Measurements from ENCODE around the gene KRTAP5-2.
"Not testable (repeated sequence)": the region's sequence is repeated elsewhere in the genome, so short reads cannot be mapped to it uniquely, and the experiment has no call there.

Gene KRTAP5-2

DNA sequence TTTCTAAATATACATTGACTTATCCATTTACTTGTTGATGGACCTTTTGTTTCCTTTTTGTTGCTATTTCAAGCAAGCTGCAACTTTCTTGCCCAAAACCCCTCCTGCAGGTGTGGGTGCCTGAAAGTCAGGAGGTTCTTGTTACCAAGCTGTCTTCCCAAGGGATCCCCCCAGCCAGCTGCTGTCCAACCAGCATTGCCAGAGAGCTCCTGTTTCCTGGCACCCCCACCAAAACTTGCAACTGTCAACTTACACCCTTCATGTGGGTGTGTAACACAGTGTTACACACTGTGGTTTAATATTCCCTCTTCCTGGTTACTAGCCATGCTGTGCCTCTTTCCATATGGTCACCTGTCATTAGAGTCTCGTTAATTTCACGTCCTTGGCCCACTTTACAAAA is 11.4 kb downstream of the KRTAP5-2 start:
- no peak for DNase-seq

DNA sequence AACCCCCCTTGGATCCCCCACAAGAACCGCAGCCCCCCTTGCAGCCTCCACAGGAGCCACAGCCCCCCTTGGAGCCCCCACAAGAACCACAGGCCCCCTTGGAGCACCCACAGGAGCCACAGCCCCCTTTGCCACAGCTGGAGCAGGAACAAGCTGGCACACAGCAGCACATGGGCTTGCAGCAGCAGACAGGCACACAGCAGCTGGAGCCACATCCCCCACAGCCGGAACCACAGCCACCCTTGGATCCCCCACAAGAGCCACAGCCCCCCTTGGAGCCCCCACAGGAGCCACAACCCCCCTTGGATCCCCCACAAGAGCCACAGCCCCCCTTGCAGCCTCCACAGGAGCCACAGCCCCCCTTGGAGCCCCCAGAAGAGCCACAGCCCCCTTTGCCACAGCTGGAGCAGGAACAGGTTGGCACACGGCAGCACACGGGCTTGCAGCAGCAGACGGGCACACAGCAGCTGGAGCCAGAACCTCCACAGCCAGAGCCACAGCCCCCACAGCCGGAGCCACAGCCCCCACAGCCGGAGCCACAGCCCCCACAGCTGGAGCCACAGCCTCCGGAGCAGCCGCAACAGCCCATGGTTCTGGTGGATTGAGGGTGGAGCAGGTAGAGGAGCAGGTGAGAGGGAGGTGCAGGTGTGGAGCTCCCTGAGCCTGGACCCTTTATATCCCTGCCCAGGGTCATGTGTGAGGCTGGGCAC is 13.3 kb downstream of the KRTAP5-2 start, which contains the start of gene KRTAP5-1:
KRTAP5-1 (minus strand) TSS at position 623 of the 710 bp plus-strand sequence; CDS start at position 589, 34 bp downstream.
- not testable (repeated sequence) for DNase-seq

DNA sequence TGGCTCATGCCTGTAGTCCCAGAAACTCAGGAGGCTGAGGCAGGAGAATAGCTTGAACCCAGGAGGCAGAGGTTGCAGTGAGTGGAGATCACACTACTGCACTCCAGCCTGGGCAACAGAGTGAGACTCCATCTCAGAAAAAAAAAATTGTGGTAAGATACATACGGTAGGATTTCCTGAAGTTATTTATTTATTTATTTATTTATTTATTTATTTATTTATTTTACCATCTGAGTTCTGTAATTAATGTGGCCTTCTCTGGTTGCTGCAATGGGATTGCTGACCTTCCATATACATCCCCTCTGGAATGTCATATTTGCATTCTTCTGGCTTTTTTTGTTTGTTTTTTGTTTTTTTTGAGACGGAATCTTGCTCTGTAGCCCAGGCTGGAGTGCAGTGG is 15.2 kb downstream of the KRTAP5-2 start:
- not testable (repeated sequence) for DNase-seq

DNA sequence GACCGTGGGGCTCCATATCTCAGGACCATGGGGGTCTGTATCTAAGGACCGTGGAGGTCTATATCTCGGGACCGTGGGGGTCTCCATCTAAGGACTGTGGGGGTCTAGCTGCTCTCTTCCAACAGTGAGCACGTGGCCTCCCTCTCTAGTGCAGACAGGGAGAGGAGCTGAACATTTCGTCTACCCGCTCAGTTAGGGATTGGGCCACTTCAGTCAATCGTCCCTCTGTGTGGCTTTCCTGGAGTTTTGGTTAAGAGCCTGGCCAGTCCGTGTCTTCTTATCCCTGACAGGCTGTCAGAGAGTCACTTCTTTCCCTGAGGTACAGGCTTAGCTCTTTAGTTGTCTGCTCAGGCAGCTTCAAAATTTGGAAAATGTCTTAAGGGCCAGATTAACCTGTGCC is 16.1 kb downstream of the KRTAP5-2 start:
- DNase-seq: no peak

DNA sequence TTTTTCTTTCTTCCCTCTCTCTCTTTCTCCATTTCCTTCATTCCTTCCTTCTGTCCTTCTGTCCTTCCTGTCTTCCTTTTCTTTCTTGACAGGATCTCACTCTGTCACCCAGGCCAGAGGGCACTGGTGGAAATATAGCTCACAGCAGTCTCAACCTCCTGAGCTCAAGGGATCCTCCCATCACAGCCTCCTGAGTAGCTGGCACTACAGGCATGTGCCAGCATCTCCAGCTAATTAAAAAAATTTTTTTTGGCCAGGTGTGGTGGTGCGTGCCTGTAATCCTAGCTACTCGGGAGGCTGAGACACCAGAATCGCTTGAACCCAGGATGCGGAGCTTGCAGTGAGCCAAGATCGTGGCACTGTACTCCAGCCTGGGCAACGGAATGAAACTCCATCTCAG is 21.3 kb downstream of the KRTAP5-2 start:
- no peak for DNase-seq

DNA sequence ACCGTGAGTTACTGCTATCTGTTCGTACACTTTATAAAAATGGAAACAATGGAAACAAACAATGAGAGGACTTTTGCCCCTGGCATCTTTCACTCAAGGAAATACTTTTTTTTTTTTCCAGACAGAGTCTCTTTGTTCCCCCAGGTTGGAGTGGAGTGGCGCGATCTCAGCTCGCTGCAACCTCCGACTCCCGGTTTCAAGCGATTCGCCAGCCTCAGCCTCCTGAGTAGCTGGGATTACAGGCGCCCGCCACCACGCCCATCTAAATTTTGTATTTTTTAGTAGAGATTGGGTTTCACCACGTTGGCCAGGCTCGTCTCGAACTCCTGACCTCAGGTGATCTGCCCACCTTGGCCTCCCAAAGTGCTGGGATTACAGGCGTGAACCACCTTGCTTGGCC is 22.3 kb downstream of the KRTAP5-2 start:
- DNase-seq: not testable (repeated sequence)

DNA sequence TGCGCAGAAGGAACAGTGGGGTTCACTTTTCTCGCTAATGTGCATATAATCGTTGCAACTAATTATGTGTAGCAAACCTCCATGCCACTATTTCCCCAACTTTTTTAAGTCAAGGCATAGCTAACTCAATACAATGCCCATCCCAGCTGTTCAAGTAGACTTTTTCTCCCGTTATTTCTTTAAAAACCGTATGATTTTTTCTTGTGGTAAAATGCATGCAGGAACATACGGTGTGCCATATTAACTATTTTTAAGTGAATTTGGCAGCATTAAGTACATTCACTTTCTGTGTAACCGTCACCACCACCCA is 23.2 kb downstream of the KRTAP5-2 start:
- DNase-seq: no peak

DNA sequence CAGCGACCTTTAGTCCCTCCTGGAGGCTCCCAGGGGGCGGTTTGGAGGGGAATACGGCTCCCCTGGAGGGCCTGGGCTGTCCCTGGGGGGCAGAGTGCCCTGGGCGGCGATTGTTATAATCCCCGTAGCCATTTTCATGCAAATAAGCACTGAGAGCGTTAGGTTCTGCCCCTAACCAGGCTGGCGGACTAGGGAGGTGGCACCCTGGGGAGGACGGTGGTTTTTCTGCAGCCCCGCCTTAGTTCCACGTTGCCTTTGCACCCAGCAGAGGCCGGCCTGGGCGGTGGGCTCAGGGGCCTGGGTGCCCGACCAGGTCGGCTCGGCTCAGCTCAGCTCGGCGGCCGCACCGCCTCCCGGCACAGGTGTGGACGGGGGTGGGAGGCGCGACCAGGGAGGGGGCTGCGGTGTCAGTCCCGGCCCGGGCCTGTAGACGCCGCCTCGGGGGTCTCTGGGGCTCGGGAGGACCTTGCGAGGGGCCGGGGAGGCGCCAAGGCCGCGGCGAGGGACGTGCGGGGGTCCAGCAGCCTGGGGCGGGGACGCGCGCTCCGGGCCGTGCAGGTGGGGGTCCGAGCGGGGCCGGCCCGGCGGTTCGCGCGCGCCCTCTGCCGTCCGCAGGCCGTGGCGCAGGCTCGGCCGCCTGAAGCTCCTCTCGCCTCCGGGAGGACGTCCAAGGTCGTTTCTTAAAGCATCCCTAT is 23.7 kb downstream of the KRTAP5-2 start:
- no peak for DNase-seq

DNA sequence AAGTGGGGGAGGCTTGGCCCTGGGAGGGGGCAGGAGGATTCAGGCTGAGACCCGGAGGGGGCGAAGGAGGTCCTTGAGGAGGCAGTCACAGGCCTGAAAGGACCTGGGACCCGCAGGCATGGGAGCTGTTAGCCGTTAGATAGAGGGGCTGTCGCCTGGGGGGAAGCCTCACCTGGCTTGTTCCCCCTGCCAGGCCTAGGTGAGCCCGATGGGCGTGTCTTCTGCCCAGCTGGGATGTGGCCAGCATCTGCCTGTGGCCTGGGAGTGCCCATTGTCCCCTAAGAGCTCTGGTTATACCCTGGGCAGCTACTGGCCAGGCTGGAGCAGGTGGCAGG is 24.2 kb downstream of the KRTAP5-2 start:
- DNase-seq: peak; percentile 90

DNA sequence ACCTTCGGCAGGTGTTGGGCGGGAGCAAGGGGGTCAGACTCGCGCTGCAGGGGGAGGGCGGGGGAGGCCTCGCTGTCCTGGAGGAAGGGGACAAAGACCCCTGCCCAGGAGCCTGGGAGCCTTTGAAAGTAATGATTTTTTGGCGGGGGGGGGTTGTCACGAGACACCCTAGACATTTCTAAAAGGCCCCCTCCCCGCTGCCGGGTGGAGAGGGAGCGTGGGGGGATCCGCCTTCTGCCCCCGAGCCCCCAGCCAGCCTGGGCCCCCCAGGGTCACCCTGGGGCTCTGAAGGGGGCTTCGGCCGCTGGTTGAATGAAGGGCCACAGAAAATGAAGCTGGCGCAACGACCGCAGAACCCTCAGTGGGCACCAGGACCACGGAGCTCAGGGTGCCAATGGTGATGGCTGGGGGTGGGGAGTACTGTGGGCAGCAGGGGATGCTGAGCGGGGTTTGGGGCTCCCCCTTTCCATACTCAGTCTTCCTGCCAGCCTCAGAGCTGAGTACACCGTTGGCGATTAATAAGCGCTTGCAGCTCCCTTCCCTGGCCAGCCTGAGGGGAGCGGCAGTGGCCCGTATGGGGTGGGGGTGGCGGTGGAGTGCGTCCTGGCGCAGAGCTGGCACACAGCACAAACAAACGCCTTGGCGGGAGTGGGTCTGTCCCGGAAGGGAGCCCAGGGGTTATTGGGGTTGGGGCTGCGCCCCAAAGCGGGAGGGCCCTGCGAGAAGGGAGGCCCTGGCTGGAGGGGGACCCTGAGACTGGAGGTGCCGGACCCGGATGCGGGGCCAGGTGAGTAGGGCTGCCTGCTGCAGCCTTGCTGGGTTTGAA is 24.8 kb downstream of the KRTAP5-2 start:
- peak; percentile 51 for DNase-seq

DNA sequence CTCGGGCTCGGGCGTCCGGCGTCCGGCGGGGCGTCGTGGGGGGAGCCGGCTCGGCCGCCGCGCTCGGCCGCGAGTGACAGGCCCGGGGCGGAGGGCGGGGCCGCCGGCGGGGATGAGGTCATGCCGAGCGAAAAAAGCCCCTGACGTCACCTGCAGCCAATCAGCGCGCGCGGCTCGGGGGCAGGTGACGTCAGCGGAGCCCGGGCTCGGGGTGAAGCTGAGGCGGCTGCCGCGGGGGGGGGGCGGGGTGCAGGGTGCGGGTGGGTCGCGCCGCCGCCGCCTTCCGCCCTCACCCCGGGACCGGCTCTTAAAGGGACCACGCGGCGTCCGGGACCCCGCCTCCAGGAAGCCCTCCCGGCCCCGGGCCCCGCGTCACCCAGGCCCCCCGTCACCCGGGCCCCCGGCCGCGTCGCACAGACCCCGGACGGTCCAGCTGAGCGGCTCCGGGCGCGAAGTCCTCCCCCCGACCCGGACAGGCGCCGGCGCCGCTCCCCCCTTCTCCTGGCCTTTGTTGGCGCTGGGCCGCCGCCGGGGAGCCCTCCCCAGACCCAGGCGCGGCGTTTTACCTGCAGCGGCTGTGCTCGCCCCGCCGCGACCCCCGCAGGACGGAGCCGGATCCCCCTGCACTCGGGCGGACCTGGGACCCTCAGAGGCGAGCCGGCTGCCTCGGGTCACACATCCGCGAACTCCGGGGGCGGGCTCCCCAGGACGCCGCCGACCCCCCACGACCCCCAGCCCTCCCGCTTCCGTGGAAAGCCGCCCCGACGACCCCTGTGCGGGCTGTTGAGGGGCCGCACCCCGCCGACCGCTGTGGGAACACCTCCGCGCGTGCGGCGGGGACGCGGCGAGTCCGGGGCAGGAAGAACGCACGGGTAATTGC is 25.7 kb downstream of the KRTAP5-2 start, which contains the start of gene DUSP8:
DUSP8 (minus strand) TSS at position 75 of the 880 bp plus-strand sequence. CDS start 6,445 bp downstream, outside the sequence.
- DNase-seq: peak; percentile 84

DNA sequence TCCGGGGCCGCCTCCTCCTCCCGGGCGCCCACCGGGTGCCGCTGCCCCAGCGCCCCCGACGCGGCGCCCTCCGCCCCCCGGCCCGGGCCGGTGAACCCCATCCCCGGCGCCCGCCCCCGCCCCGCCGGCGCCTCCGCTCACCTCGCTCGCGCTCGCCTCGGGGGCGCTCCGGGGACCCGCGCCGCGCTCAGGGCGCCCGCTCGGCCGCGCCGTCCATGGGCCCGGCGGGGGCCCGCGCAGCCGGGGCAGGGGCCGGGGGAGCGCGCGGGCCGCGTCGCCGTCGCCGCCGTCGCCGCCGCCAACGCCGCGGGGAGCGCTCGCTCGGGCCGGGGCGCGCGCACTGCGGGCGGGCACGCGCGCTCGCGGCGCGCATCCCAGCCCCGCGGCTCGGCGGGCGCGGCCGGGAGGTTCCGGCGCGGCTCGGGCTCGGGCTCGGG is 26.3 kb downstream of the KRTAP5-2 start:
- no peak for DNase-seq

DNA sequence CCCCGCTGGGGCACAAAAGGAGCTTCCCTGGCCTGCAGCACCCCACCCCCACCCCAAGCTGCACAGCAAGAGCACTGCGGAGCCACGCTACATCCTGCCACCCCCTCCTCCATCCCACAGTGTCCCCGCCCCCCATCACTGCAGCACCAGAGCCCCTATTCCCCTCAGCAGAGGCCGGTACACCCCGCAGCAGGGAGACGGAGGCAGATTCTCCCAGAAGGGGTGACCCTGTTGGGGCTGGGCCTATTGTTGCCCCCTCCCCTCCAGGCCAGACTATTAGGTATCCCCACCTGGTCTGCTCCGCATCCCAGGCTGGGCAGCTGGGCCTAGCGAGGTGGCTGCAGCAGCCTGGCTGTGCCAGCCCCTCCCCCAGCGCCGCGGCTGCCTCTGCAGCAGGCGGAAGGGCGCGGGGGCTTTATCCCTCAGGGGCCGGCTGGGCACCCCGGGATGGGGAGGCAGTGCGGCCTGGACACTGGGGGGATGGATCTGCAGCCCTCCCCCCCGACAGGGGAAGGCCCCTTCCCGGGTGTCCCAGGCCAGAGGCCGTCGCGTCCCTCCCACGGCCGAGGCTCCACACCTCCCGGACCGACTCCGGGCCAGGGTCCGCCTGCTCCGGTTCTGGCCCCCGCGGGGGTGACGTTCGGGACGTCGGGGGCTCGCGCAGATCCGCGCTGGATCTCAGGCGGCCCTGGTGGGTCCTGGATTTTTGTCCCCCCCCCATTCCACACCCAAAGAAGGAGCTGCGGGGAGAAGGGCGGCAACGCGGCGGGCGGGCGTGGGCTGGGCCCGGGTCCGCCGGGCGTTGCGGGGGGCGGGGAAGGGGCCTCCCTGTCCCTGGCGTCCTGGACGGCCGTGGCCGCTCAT is 27.0 kb downstream of the KRTAP5-2 start:
- no peak for DNase-seq

DNA sequence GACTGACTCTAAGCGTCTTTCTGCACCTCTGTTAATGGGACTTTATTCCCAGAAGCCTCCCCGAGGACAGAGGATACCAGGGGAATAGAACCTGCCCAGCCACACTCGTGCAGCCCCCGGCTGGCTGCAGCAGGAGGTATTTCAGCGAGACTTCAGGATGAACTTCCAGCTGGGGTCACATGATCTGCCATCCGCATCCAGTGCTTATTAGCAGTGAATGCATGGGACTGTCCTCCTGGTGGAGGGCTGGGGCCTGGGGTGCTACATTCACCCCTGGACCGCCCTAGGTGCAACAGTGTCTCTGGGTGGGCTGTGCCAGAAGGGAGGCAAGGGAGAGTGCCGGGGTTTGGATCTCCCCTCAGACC is 27.6 kb downstream of the KRTAP5-2 start:
- no peak for DNase-seq

DNA sequence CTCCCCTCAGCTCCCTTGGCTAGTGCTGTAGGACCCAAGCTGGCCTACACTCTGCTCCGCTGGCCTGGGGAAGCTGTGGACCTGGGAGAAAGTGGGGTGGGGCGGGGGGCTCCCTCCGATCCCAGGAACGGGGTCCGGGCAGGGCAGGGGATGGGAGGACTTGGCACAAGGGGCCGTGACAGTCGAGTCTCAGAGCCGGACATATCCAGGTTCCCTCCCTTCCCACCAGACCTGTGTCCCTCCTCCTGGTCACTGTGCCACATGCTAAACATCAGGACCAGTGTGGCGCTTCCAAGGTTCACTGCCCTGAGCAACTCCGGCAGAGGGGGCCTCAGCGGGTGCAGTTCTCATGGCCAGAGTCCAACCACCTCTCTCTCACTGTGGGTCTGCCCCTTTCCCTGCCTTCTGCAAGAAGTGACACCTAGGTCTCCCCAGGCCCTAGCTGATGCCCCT is 28.1 kb downstream of the KRTAP5-2 start:
- DNase-seq: no peak

DNA sequence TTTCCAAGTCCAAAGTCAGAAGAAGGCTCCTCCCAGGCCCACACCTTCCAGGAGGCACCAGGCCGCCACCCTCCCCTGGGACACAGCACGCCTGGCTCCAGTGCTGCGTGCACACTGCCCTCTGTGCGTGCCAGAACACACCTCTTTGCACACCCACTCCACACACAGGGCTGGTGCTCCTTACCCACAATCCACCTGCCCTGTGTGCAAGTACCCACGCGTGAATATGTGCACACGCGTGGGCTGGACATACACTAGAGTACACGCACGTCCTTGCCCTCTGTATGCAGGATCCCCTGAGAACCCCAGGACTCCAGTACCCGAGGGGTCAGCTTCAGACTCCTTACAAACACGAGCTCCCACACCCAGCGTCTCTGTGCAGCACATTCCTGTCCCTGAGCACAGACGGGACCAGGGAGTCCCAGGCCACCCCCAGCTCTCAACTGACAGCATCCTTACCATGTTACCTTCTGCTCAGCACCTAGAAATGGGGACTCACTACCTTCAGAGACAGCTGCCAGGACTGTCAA is 28.8 kb downstream of the KRTAP5-2 start:
- DNase-seq: no peak

DNA sequence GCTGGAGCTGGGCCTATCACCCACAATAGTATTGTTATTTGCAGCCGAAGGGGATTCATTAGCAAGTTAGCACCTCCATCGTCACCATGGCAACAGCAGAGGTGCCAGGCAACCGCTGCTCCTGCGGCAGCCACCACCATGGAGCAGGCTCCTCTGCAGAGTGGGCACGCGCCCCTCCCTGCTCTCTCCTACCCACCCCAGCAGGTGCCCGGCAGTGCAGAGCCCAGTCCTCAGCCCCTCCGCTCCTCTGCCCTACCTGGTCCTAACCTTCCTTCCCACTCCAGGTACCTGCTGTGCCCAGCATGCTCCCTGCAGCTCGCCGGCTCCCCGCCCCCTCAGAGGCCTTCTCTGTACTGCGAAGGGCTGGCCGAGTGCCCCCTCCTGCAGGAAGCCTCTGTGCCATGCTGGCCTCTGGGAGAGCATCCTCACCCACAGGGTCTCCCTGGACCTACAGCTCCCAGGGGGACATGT is 29.6 kb downstream of the KRTAP5-2 start:
- no peak for DNase-seq

DNA sequence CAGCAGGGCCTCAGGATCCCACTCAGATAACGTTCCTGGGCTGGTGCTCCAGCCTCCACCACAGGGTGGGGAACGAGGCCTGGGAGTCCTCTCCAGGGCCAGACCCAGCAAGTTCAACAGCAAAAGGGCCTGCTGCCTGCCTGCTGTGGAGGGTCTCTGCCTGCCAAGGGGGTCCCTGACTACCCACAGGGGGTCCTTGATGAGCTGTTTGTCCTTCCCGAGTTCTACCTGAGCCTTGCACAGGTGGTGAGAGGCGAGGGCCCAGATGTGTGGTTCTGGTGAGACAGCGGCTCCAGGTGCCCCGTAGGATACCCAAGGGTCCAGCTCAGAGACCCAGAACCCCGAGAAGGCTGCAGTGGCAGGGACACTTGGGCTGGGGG is 30.4 kb downstream of the KRTAP5-2 start:
- DNase-seq: no peak

DNA sequence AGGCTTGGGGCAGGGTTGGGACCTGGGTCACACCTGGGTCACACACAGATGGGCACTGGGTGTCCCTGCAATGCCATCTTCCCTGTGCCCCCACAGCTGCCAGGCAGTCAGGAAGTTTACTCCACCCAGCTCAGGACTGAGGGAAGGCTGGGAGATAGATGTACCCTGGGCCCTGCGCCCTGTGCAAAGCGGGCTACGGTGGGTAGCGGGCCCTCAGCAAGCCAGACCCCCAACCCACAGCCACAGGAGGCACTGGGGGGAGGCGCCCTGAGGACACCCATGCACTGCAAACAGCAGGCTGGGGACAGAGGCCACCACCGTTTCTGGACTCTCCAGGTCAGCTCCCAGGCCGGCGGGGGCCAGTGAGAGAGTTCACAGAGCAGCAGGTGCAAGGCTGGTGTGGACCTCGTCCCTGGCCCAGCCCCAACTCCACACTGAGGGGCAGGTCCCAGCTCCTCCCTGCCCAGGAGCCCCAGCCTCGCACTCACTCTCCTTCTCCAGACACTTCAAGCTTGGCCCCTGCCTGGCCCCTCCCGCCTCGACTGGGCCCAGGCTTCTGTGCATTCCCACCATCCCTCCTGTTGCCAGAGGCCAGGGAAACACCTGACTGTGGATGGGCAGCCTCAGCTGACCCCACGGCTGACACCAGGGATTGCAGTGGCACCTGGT is 30.9 kb downstream of the KRTAP5-2 start:
- DNase-seq: no peak

DNA sequence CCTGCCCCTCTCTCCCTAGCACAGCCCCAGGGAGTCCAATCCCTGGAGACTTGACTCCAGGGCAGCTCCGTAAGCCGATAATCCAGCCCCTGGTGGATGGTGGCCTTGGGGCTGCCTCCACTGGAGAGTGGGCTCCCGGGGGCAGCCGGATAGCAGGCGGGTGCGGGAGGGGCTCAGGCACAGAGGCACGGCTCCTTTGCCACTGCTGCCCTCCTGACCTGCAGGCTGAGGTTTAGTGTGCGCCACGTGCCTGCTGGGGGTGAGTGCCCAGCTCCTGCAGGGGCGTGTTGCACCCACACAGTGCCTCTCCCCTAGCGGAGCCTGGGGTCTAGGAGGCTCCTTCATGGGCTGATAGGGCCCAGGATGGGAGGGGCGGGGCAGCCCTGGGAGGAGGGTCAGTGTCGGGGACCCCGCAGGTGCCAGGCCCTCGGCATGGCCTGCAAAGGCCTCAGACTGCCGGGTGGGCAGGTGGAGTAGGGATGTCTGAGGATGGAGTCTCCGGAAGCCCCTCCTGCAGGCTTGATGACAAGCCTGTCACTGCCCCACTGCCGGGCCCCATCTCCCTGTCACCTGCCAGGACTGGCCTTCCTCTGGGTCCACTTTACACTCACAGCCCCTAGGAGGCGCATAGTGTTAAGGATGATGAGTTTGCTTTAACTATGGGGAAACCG is 31.6 kb downstream of the KRTAP5-2 start:
- no peak for DNase-seq

All from NCI-H2029 (cell line).